DMS114 treated with DMSO at 0.1 percent for 48 hours (cell line): ENCODE data around the gene LAMA2.

Source experiments
- DNase-seq: peaks from one replicate; lab custom pipeline; 2025; ENCODE audit not compliant: unreplicated experiment; lab: John Stamatoyannopoulos, UW

Gene LAMA2

DNA sequence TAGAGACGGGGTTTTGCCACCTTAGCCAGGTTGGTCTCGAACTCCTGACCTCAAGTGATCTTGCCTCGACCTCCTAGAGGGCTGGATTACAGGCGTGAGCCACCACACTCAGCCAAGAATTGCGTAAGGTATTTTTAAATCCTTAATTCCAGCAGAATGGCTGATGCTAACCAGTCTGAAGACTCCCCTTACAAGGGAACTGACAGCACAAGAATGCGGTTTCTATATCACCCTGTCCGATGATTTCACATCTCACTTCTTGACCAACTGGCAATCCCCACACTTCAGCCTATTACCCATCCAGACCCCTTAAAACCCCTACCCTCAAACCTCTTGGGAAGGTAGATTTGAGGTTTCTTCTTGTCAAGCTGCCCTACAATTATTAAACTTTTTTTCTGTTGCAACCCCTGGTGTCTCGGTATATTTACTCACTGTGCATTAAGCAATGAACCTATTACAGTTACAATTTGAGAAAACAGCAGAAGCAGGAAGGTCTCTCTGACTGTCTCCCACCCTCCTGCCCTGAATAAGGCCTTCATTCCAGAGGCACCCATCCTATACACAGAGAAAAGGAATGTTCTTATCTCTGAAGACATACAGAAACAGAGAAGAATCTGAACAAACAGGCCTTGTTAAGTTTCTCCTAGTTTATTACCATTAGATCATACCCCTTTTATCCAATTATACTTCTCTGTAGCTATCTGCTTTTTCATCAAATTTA lies 662.1 kb downstream of the LAMA2 start:
- no peak for DNase-seq

DNA sequence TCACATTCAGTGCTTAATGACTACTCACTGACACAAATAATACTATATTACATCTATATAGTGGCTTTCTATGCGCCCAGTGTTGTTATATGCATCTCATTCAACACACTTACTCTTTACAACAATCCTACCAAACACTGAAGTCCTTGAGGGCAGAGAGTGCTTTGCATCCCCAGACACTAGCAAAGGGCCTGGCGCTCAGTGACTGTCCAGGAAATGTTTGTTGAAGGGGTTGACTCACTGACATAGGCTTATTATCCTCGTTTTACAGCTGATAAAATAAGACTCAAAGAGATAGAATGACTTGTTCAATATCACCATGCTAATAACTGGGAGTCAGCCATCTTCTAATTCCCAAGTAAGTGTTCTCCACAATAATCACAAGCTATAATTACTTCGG lies 663.8 kb downstream of the LAMA2 start:
- DNase-seq: no peak

DNA sequence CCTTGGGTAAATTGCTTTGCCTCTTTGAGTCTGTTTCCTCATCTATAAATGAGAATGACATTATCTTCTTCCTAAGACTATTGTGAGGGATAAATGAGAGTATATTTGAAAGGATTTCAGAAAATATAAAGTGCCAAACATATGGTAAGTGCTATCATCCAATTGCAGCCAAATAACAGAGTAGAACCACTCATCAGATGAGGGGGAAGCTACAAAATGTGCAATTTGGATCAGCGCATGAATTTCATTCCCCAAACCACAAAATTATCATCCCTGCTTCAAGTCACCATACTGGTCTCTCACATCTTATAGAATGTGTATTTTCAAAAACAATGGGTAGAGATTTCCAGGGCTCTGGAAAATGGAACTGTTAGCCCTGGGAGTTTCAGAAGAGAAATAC lies 668.5 kb downstream of the LAMA2 start:
- DNase-seq: no peak

DNA sequence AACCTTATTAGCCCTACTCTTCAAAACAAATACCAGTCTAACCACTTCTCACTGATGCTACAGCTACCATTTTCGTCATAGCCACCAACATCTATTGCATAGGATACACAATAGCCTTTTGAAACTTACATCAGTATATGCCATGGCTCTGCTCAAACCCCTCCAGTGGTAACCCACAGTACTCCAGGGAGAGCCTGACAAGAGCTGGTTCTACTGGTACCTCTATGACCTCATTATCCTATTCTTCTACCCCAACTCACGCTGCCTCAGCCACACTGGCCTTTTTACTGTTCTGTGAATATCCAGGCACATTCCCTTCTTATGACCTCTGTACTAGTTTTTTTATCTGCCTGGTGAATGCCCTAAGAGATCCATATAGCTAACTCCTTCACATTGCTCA lies 669.5 kb downstream of the LAMA2 start:
- no peak for DNase-seq

DNA sequence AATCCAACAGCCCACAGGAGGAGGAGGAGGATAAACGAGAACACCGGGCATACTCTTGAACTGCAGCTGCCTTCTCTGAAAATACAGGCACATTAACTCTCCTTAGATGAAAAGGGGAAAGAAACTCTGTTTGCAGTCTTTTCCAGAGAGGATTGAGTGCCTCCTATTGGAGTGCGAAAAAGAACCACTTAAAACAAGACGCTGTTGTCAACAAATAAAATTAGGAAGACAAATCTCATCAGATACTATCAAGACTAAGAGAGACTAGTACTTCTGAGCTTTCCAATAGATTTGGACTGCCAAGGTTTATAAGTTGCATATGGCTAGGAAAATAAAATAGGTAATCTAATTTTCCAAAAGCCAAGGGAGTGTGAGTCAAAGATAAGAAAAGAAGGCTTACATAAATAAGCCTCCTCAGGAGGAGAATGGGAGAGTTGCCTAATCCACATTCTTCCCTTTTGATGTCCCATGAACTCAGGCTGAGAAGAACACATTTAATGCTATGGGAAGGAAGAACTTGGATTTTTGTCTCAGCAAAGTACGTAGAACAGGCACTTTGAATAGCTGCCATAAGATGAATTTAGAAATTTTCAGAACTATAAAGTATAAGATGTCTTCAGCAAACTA lies 672.4 kb downstream of the LAMA2 start:
- DNase-seq: no peak

DNA sequence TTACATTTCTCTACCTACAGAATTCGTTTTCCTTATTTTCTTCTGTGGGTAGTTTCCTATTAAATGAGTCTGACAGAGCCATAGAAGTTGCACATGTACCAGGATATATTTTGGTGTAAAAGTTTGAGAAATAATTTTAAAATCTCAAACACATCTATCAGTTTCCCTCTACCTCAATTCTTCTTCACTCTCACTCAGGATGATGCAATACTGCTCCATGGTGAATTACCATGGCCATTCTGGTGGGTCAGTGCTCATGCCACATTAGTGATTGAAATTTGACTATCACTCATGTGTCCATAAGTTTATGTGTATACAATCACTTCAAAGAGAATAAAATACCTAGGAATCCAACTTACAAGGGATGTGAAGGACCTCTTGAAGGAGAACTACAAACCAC lies 675.3 kb downstream of the LAMA2 start:
- no peak for DNase-seq

DNA sequence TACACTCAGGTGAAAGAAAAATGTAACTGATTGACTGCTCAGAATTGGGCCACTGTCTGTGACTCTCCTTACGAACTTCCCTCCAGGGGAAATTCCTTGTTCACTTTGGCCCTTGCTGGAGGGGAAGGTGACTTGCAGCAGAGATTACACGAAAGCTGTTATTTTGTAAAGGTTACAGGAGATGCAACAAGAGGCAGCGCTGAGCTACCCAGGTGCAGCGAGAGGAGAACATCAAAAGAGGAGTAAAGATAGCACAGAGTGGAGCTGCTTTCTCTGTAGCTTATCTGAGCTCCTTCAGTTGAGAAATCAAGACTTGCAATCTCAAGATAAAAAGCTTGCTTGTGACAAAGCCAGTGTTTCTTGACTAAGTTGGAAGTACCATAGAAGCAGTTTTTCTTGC lies 682.4 kb downstream of the LAMA2 start:
- DNase-seq: no peak

DNA sequence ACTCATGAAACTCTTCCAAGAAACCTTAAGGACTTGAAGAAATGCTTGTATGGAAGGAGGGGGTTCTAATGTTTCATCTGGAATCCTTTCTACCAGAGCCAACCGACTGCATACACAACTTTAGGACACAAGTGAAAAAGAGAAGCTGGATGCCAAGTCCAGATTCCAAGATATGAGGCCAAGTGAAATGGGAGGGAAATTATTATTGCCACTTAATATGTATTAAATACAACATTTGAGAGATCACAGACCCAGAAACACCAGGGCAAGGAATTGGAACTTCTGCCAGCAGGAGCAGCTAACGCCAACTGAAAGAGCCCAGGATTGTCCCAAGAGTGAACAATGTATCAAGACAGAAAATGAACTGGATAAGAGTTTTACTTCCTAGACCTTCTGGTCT lies 682.9 kb downstream of the LAMA2 start:
- DNase-seq: no peak
